Small intestine (tissue), 7 donors: ENCODE data around the gene ALG5. TPM values are rescaled to one million over a fixed set of nuclear protein-coding genes. Genes with fewer than 3 reads are reported as not detected.

Experiments used
- DNase-seq, 2 donors: peaks; one replicate each; pipeline versions ENCODE4 v3.0.0 to v3.0.0-alpha.2; 2013
- FAIRE-seq: peaks from 2 replicates; lab custom pipeline; 2012; peaks lifted over from hg19 to GRCh38; lab: Jason Lieb, UNC
- H3K27ac ChIP-seq, 3 donors: one replicate each; pipeline ENCODE4 v1.5.1; 2013; ENCODE audit warnings: low read length in 2 of 3, mild to moderate bottlenecking in 2 of 3, control low read depth in 1 of 3, inconsistent platforms in 1 of 3, low read depth in 1 of 3, moderate library complexity in 1 of 3
- H3K27me3 ChIP-seq, 3 donors: one replicate each; pipeline ENCODE4 v1.6.1; 2013; ENCODE audit warnings: low read length in 3 of 3, inconsistent platforms in 1 of 3; ENCODE audit not compliant: control insufficient read depth in 3 of 3, insufficient read depth in 3 of 3
- H3K36me3 ChIP-seq, 3 donors: one replicate each; pipeline ENCODE4 v1.6.1; 2013; ENCODE audit warnings: low read length in 3 of 3, inconsistent platforms in 1 of 3, low read depth in 1 of 3, mild to moderate bottlenecking in 1 of 3, moderate library complexity in 1 of 3; ENCODE audit not compliant: control insufficient read depth in 3 of 3, insufficient read depth in 2 of 3
- H3K4me1 ChIP-seq, 3 donors: one replicate each; pipeline ENCODE4 v1.6.1; 2013; ENCODE audit warnings: low read length in 2 of 3, inconsistent platforms in 1 of 3, low read depth in 1 of 3, mild to moderate bottlenecking in 1 of 3, moderate library complexity in 1 of 3; ENCODE audit not compliant: control insufficient read depth in 3 of 3, insufficient read depth in 2 of 3
- H3K4me3 ChIP-seq, 3 donors: one replicate each; pipeline ENCODE4 v1.5.1; 2013; ENCODE audit warnings: low read length in 3 of 3, control low read depth in 1 of 3, inconsistent platforms in 1 of 3, low read depth in 1 of 3, mild to moderate bottlenecking in 1 of 3, moderate library complexity in 1 of 3
- H3K9me3 ChIP-seq, 2 donors: one replicate each; pipeline ENCODE4 v1.6.1; 2013; ENCODE audit warnings: low read depth in 1 of 2, low read length in 1 of 2; ENCODE audit not compliant: control insufficient read depth in 2 of 2, insufficient read depth in 1 of 2
- WGBS, 3 donors: extraction: QIAGEN DNeasy Blood & Tissue Kit; methylation state at CpG; one replicate each; pipeline ENCODE4 v1.1.7; 2013; 5-methylcytosine and 5-hydroxymethylcytosine counted together
- polyA plus RNA-seq, 4 donors: library from polyadenylated mRNA; stranded (reverse) in 3 of 4; unstranded in 1 of 4; fragments of 200-250 nt in 3 of 4; fragments of 120-200 nt in 1 of 4; gene quantifications; one replicate each; pipeline versions ENCODE4 v1.2.1 to v1.2.3, GENCODE V29; 2013
- donor health status: healthy with polysubstance abuse.
- donor health status: control.
- donor health status: control.
- donor health status: Bipolar disorder and iron deficiency.
- donor health status: healthy.

The ALG5 gene
- polyA plus RNA-seq, 4 donors, result 20.4 to 74.0 (median 40.6) TPM

DNA sequence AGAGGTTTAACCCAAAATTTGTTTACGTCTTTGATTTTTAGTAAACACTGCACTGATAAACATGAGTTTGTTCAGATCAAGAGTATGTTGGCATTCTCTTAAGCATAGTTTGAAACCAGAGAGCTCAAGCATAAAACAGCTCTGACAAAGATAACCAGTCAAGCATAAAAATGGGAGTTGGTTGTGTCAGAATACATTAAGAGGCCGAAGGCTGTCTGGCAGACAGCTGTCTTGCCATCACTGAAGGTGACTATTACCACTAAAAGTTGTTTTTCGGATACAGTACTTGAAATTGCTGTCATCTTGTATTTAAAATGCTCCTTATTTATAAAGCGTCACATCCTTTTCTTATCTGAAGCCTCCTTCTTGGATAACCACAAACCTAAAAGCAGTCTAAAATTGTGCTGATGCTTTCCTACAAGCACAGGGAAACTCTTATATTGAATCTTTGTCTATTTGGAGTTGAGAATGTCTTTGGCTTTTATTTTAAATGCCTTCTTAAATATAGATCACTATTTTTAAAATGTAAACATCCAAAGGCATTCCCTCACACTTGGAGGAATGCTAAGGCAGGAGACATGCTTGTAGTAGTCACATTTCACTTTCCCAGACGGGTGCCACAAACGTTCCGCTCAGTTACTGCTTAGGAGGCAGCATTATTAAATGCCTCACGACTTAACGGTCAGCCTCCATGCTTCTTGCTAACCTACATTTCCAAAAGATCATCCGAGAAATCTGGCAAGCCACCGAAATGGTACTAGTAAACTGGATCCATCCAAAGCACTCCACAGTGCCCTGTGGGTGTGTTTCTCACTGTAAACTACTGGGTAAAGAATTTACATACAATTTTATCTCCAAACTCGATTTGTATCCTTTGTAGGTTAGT, 80.7 kb downstream of the ALG5 start:
- 29 to 37% (median 31%) methylated on average over 12 of the region's 12 CpGs for WGBS, 3 donors
- H3K27me3 ChIP-seq, result peaks cover 0 to 26% (median 5%) of the 10 kb centered on the region in 3 donors
- FAIRE-seq (no peak), DNase-seq (no peak)
- peak overlapping the region in 2 of 3 donors; percentile 11 to 73 for H3K27ac ChIP-seq
- no peaks in the 10 kb centered on the region for H3K36me3 ChIP-seq
- H3K4me1 ChIP-seq, result no peaks in the 10 kb centered on the region
- peak overlapping the region in 2 of 3 donors; percentile 49 to 65 for H3K4me3 ChIP-seq
- no peaks in the 10 kb centered on the region for H3K9me3 ChIP-seq

DNA sequence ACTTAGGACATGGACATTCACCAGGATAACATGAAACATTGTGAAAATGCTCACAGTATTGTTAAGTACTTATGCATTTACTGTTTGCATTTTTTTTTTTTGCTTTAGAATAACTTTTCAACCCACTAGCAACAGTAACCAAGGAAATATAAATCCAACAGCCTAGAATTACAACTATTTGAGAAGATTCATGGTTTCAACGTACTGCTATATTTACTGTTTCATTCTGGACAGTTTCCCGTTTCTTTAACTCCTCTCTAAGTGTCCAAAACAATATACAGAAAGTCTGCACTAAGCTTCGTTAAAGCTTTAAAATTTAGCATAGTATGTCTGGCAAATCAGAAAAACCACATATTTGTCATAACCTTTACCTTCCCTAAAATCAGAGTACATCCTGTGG, 81.8 kb downstream of the ALG5 start:
- DNase-seq (no peak), FAIRE-seq (no peak)
- H3K9me3 ChIP-seq, result no peaks in the 10 kb centered on the region
- peaks cover 0 to 26% (median 2%) of the 10 kb centered on the region in 3 donors for H3K27me3 ChIP-seq
- H3K4me1 ChIP-seq, result no peaks in the 10 kb centered on the region
- H3K27ac ChIP-seq, result no peak overlapping the region
- H3K4me3 ChIP-seq, result no peak overlapping the region
- WGBS, 3 donors, result 64 to 66% (median 64%) methylated on average over 3 of the region's 3 CpGs
- no peaks in the 10 kb centered on the region for H3K36me3 ChIP-seq

DNA sequence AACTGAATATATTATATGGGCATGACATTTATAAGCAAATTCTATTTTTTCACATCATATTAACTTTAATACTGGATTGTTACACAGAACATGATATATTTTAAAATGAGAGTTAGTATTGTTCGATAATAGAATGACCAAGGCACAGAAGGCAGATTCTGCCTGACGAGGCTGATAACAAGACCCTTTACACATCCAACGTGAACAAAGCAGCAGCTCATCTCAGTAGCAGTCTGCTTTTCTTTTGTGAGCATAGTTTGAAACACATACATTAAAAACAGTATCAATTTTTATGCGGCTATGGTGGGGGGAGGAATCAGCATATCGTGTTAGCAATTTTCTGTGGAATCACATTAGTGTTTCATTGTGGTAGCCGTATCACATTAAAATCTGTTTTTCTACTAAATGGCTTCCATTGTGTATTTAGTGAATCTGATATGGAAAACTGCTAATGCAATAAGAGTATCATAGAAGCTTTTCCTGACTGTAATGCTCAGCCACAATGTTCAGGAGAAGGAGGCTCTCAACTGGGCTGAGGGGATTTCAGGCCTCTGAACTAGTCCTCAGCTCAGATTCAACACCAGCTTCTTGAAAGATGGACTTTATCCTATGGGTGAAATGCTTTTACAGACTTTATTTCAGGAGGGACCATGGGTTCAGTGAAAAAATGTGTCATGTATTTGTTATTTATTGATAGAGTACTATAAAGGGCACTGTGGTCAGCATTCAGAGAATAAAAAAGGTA, 83.1 kb downstream of the ALG5 start:
- FAIRE-seq (no peak), DNase-seq (no peak)
- Histone ChIP-seq H3K9me3 (no peaks in the 10 kb centered on the region), H3K4me1 (no peaks in the 10 kb centered on the region), H3K36me3 (no peaks in the 10 kb centered on the region), H3K27ac (no peak overlapping the region), H3K4me3 (no peak overlapping the region), H3K27me3 (peaks cover 0 to 24% (median 2%) of the 10 kb centered on the region in 3 donors)
- 87 to 92% (median 90%) methylated on average over 6 of the region's 6 CpGs for WGBS, 3 donors

DNA sequence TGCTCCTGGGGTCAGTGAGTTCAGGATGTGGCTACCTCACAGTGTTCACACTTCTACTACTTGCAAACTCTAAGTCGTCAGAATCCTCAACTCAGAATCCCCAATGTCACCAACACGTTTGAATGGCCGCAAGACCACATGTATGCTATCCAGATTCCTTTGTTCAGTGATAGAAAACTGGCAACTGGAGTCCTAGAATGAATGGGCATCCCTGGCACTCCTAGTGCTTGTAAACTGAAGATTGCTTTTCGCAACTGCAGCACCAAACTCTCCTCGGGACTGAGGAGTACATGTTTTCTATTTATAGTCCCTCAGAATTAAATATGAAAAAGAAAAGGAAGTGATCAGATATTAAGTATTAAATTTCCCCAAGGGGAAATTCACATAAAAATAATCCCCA, 84.0 kb downstream of the ALG5 start:
- H3K4me3 ChIP-seq, result no peak overlapping the region
- peaks cover 0 to 19% (median 2%) of the 10 kb centered on the region in 3 donors for H3K27me3 ChIP-seq
- no peak for FAIRE-seq
- H3K36me3 ChIP-seq, result no peaks in the 10 kb centered on the region
- no peaks in the 10 kb centered on the region for H3K9me3 ChIP-seq
- no peak overlapping the region for H3K27ac ChIP-seq
- DNase-seq, result no peak
- H3K4me1 ChIP-seq, result no peaks in the 10 kb centered on the region
- 68 to 80% (median 73%) methylated on average over 5 of the region's 5 CpGs for WGBS, 3 donors

DNA sequence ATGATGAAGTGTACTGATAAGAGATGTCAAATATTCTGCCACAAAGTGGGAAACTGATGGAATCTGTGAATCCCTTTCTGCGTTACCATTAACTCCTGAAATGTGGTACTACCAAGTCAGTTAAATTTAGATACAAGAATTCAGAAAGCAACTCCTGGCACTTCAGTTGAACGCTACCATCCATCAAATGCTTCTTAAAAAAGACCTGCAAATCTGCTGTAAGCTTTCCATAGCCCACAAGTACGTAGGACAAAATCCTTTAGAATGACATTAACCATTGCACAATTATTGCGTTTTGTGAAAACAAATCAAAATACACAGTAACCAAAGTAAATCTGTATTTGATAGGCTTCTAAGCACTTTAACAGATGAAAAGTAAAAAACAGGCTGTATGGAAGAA, 84.5 kb downstream of the ALG5 start:
- DNase-seq, result no peak
- 87 to 90% (median 89%) methylated on average over 4 of the region's 4 CpGs for WGBS, 3 donors
- Histone ChIP-seq H3K27ac (no peak overlapping the region), H3K36me3 (no peaks in the 10 kb centered on the region), H3K27me3 (peaks cover 0 to 19% (median 2%) of the 10 kb centered on the region in 3 donors), H3K9me3 (no peaks in the 10 kb centered on the region), H3K4me1 (no peaks in the 10 kb centered on the region), H3K4me3 (no peak overlapping the region)
- FAIRE-seq, result no peak

DNA sequence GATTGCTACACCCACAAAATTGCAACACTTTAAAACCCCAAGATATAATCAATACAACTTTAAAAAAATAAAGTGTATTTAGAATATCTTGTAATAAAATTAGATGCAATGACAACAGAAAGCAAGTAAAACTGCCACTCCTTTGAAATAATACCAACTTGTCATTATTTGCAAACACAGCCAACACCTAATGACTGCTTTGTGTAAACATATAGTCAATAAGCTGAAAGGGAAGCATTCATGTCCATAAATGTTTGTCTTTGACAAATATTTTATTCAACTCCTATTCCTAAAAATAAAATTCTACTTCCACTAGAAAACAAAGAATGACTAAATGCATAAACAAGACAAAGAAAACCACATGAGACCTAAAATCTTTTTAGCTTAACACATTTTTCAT, 85.7 kb downstream of the ALG5 start:
- H3K9me3 ChIP-seq, result no peaks in the 10 kb centered on the region
- FAIRE-seq, result no peak

DNA sequence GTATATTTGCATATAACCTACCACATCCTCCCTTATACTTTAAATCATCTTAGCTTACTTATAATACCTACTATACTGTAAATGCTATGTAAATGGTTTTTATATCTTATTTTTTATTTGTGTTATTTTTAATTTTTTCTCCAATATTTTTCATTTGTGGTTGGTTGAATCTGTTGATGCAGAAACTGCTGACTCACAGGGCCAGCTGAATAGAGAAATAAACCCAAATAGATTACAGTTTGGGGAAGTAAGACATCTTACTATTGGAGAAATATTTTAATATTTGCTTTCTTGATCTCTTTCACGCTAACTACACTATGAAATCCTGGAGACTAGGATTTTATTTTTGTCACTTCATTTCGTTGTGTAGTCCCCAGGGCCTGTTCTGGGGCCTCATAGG, 86.2 kb downstream of the ALG5 start:
- WGBS, 3 donors, result 58 to 60% (median 59%) methylated on average over 2 of the region's 2 CpGs
- no peak overlapping the region for H3K27ac ChIP-seq
- no peak for FAIRE-seq

More for the DNA sequence above, 85.7 kb downstream of the ALG5 start:
- Histone ChIP-seq H3K27me3 (peaks cover 0 to 11% (median 0%) of the 10 kb centered on the region in 3 donors), H3K36me3 (no peaks in the 10 kb centered on the region), H3K4me1 (no peaks in the 10 kb centered on the region), H3K4me3 (no peak overlapping the region), H3K27ac (no peak overlapping the region)
- DNase-seq, result no peak

DNA sequence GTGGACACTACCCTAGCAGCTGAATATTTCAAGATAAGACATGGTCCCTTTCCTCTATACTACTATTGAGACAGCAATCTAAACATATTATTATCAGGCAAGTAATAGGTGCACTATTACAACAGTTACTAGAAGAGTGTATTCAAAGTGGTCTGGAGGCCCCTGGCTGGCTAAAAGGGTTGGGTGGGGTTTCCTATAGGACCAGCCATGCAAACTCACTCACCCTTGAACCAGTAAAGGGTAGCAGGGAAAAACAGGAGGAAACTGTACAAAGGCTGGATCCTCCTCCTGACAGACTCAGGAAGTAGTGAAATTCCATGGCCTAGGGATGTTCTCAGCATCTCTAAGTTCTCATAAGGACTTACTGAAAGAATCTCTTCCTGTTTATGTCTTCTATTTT, 86.8 kb downstream of the ALG5 start:
- Histone ChIP-seq H3K36me3 (no peaks in the 10 kb centered on the region), H3K27ac (no peak overlapping the region), H3K27me3 (peaks cover 0 to 8% (median 0%) of the 10 kb centered on the region in 3 donors), H3K4me1 (no peaks in the 10 kb centered on the region), H3K4me3 (no peak overlapping the region), H3K9me3 (no peaks in the 10 kb centered on the region)
- no peak for DNase-seq
- no peak for FAIRE-seq

More for the DNA sequence above, 86.2 kb downstream of the ALG5 start:
- H3K4me1 ChIP-seq, result no peaks in the 10 kb centered on the region
- H3K27me3 ChIP-seq, result peaks cover 0 to 8% (median 0%) of the 10 kb centered on the region in 3 donors
- H3K4me3 ChIP-seq, result no peak overlapping the region
- no peaks in the 10 kb centered on the region for H3K9me3 ChIP-seq
- no peaks in the 10 kb centered on the region for H3K36me3 ChIP-seq
- no peak for DNase-seq
